Stomach (tissue), 4 donors: ENCODE measurements around the gene RHBDF1.

Experiments used
- EP300 ChIP-seq: sonication (generic); formaldehyde crosslinking; IDR thresholded peaks from one replicate; pipeline ENCODE4 v1.6.1; 2017; ENCODE audit warnings: antibody characterized with exemption
- POLR2A ChIP-seq, 4 donors: fragments of 450-650 bp; IDR thresholded peaks; one replicate each; pipeline ENCODE4 v1.6.1; 2016; ENCODE audit warnings: antibody characterized with exemption in 4 of 4, control low read depth in 2 of 4, mild to moderate bottlenecking in 1 of 4, moderate library complexity in 1 of 4
- POLR2AphosphoS5 ChIP-seq, 3 donors: sonication (generic); formaldehyde crosslinking; IDR thresholded peaks; one replicate each; pipeline ENCODE4 v1.6.1; 2016; ENCODE audit warnings: antibody characterized with exemption in 3 of 3
- TF ChIP-seq, protein P1 (sequence below), 7 experiments: fragments of 450-650 bp in 4 of 7; fragments of 200-600 bp in 3 of 7; sonication (generic) in 3 of 7; IDR thresholded peaks; one replicate each; pipeline ENCODE4 v1.5.1; 2016 to 2019; ENCODE audit warnings: antibody characterized with exemption in 7 of 7, control low read depth in 2 of 7, mild to moderate bottlenecking in 1 of 7

DNA sequence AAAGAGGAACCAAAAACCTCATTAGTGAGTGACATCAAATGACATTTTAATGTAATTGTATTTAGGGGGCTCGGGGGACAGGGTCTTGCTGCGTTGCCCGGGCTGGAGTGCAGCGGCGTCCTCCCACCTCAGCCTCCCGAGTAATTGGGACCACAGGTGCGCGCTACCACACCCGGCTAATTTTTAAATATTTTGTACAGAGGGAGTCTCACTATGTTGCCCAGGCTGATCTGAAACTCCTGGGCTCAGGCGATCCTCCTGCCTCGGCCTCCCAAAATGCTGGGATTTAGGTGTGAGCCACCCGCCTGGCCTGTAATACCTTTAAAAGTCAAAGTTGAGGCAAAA lies 18.2 kb downstream of the RHBDF1 start:
- TF ChIP-seq, protein P1, sequence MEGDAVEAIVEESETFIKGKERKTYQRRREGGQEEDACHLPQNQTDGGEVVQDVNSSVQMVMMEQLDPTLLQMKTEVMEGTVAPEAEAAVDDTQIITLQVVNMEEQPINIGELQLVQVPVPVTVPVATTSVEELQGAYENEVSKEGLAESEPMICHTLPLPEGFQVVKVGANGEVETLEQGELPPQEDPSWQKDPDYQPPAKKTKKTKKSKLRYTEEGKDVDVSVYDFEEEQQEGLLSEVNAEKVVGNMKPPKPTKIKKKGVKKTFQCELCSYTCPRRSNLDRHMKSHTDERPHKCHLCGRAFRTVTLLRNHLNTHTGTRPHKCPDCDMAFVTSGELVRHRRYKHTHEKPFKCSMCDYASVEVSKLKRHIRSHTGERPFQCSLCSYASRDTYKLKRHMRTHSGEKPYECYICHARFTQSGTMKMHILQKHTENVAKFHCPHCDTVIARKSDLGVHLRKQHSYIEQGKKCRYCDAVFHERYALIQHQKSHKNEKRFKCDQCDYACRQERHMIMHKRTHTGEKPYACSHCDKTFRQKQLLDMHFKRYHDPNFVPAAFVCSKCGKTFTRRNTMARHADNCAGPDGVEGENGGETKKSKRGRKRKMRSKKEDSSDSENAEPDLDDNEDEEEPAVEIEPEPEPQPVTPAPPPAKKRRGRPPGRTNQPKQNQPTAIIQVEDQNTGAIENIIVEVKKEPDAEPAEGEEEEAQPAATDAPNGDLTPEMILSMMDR (IDR thresholded peaks at IDR 0.05), result no peak
- no peak for TF ChIP-seq EP300
- no peak for TF ChIP-seq POLR2A (IDR thresholded peaks at IDR 0.05)
- TF ChIP-seq POLR2AphosphoS5 (IDR thresholded peaks at IDR 0.05), result no peak
